Measurements from ENCODE around the gene AGBL1. TPM values are rescaled to one million over a fixed set of nuclear protein-coding genes. Genes with fewer than 3 reads are reported as not detected.

Gene AGBL1
- total and polyA plus RNA-seq, 8 donors: under 0.01 to 0.18 TPM; not detected in 6

DNA sequence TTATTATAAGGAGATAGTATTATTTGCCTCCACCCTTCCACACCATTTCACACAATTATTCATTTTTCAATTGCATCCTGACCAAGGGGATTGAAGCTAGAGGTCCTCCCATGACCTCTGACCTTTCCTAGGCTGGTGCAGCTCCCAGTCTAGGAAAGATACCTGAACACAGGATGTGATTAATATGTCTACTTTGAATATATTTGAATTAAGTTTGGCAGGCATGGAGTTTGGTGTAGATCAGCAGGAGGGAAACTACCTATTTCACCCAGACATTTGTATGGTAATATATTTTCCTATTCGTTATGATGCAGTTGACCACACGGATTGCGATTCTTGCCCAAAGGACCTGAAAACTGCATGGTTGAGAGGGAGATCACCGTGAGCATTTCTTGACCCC, 596.3 kb downstream of the AGBL1 start:
- intact Hi-C loops (cut with DNase I; ENCODE audit: low total_unique reads): no loop called here
- DNase-seq: no peak
- H3K27me3 ChIP-seq: no peaks in the 10 kb centered on the region
- H3K9me3 ChIP-seq: no peaks in the 10 kb centered on the region
- WGBS, 5 donors: 89 to 95% (median 91%) methylated on average over 4 of the region's 4 CpGs
- H3K36me3 ChIP-seq: no peaks in the 10 kb centered on the region
- TF ChIP-seq POLR2A (IDR thresholded peaks at IDR 0.05) (no peak), POLR2AphosphoS5 (IDR thresholded peaks at IDR 0.05) (no peak), EP300 (IDR thresholded peaks at IDR 0.05) (no peak)
- TF ChIP-seq, protein P1, sequence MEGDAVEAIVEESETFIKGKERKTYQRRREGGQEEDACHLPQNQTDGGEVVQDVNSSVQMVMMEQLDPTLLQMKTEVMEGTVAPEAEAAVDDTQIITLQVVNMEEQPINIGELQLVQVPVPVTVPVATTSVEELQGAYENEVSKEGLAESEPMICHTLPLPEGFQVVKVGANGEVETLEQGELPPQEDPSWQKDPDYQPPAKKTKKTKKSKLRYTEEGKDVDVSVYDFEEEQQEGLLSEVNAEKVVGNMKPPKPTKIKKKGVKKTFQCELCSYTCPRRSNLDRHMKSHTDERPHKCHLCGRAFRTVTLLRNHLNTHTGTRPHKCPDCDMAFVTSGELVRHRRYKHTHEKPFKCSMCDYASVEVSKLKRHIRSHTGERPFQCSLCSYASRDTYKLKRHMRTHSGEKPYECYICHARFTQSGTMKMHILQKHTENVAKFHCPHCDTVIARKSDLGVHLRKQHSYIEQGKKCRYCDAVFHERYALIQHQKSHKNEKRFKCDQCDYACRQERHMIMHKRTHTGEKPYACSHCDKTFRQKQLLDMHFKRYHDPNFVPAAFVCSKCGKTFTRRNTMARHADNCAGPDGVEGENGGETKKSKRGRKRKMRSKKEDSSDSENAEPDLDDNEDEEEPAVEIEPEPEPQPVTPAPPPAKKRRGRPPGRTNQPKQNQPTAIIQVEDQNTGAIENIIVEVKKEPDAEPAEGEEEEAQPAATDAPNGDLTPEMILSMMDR (IDR thresholded peaks at IDR 0.05): no peak
- H3K4me1 ChIP-seq: no peaks in the 10 kb centered on the region
- H3K27ac ChIP-seq: no peak overlapping the region
- no peak overlapping the region for H3K4me3 ChIP-seq

DNA sequence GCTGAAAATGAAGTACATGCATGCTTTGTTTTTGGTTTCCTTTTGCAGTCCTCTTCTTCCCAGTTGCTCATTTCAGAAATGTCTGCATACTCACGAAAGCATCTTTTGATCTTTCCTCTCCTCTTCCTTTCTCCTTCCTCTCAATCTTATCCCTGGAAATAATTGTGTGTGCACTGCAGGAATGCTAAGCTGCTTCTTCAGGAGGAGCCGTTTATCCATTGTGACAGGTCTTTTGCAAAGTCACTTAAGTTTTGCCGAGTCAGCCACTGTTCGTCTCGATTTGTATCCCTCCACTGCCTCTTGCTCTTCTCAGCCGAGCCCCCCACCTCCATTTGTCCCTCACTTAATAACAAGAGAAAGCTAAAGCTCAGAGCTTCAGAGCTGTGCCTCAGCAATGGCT, 597.6 kb downstream of the AGBL1 start:
- TF ChIP-seq, protein P1 (IDR thresholded peaks at IDR 0.05): no peak
- TF ChIP-seq POLR2AphosphoS5 (IDR thresholded peaks at IDR 0.05): no peak
- no peak for TF ChIP-seq POLR2A (IDR thresholded peaks at IDR 0.05)
- no peak for TF ChIP-seq EP300 (IDR thresholded peaks at IDR 0.05)
- H3K36me3 ChIP-seq: no peaks in the 10 kb centered on the region
- H3K9me3 ChIP-seq: no peaks in the 10 kb centered on the region
- no peak for DNase-seq
- intact Hi-C loops (cut with DNase I; ENCODE audit: low total_unique reads): no loop called here
- WGBS, 5 donors: 31 to 42% (median 36%) methylated on average over 6 of the region's 6 CpGs
- no peaks in the 10 kb centered on the region for H3K27me3 ChIP-seq
- H3K4me3 ChIP-seq: no peak overlapping the region
- no peak overlapping the region for H3K27ac ChIP-seq
- H3K4me1 ChIP-seq: no peaks in the 10 kb centered on the region

DNA sequence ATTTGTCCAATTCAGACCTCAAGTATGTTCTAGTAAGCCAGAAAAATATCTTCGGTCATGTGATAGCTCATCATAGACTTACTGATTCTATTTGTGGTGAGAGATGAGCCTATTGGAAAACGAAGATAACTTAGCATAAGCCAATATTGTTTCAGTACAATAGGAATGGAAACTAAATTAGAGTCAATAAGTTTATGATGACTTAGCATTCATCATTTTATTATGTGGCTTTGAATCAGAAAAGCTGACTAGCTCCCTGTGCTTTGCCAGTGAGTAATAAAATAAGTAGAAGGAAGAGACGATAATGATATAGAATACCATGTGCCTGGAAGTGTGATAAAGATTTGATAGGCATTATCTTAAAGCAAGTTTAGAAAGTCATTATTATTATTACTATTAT, 605.6 kb downstream of the AGBL1 start:
- intact Hi-C loops (cut with DNase I; ENCODE audit: low total_unique reads): no loop called here
- peaks cover 0 to 4% (median 0%) of the 10 kb centered on the region in 4 donors for H3K9me3 ChIP-seq
- WGBS, 5 donors: 74 to 80% (median 77%) methylated on average over 3 of the region's 3 CpGs
- H3K36me3 ChIP-seq: no peaks in the 10 kb centered on the region
- TF ChIP-seq EP300 (IDR thresholded peaks at IDR 0.05) (no peak), POLR2AphosphoS5 (IDR thresholded peaks at IDR 0.05) (no peak), POLR2A (IDR thresholded peaks at IDR 0.05) (no peak)
- TF ChIP-seq, protein P1 (IDR thresholded peaks at IDR 0.05): no peak
- no peaks in the 10 kb centered on the region for H3K4me1 ChIP-seq
- no peaks in the 10 kb centered on the region for H3K27me3 ChIP-seq
- H3K4me3 ChIP-seq: no peak overlapping the region
- DNase-seq: no peak
- H3K27ac ChIP-seq: no peak overlapping the region

DNA sequence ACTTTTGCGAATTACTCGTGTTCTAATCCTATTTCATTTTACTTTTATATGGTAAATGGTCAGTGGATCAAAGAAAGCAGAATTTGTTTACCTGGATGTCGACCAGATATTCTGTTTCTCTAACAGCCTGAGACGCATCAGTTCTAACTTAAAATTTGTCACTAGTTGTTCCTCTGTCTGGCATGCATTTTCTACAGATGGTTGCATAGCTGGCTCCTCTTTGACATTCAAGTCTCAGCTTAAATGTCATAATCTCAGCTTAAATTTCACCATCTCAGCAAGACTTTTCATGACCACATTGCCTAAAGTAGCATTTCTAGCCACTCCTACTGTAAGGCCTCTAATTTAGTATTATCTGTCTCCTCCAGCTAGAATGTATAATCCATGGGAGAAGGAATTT, 609.3 kb downstream of the AGBL1 start:
- Histone ChIP-seq H3K27ac (no peak overlapping the region), H3K4me3 (no peak overlapping the region), H3K36me3 (no peaks in the 10 kb centered on the region), H3K9me3 (peaks cover 0 to 4% (median 0%) of the 10 kb centered on the region in 4 donors), H3K27me3 (no peaks in the 10 kb centered on the region), H3K4me1 (no peaks in the 10 kb centered on the region)
- intact Hi-C loops (cut with DNase I; ENCODE audit: low total_unique reads): no loop called here
- WGBS, 5 donors: 72 to 85% (median 79%) methylated on average over 4 of the region's 4 CpGs
- no peak for DNase-seq
- TF ChIP-seq POLR2AphosphoS5 (IDR thresholded peaks at IDR 0.05) (no peak), EP300 (IDR thresholded peaks at IDR 0.05) (no peak), POLR2A (IDR thresholded peaks at IDR 0.05) (no peak)
- TF ChIP-seq, protein P1 (IDR thresholded peaks at IDR 0.05): no peak
